IMR-90 (cell line): ENCODE measurements around the gene PAXIP1. TPM values are rescaled to one million over a fixed set of nuclear protein-coding genes. Genes with fewer than 3 reads are reported as not detected.
A peak's percentile ranks its signal among the peaks of the same experiment; 100 is the strongest.

Source experiments
- ATAC-seq: fragments of 200-7000 bp; cut with Tn5 transposase; 2 replicates; pipeline ENCODE4 v1.9.1; 2020; ENCODE audit warnings: low read depth, mild to moderate bottlenecking, moderate library complexity
- BruUV-seq: library from RNA; stranded (reverse); fragments of 400-500 nt; replicated peaks from 2 replicates; lab custom pipeline; 2021; lab: Mats Ljungman, UMichigan
- CTCF ChIA-PET: fragments of 300-600 bp; formaldehyde crosslinking; extraction: SDS; loops from one replicate; lab custom pipeline; 2021; ENCODE audit warnings: antibody characterized with exemption; lab: Yijun Ruan, JAX
- POLR2A ChIA-PET: fragments of 300-600 bp; sonication (Branson Sonifier 250); formaldehyde crosslinking; loops from one replicate; lab custom pipeline; 2022; ENCODE audit warnings: antibody characterized with exemption; ENCODE audit not compliant: unreplicated experiment; lab: Charles Lee
- DNase-seq: peaks from one replicate; pipeline ENCODE4 v3.0.0; 2013
- H2AFZ ChIP-seq: replicated peaks from 2 replicates; pipeline ENCODE3; 2013; ENCODE audit warnings: low read length, mild to moderate bottlenecking; ENCODE audit not compliant: poor library complexity
- H2AK5ac ChIP-seq: 2 replicates; pipeline ENCODE4 v1.6.1; 2013; ENCODE audit warnings: low read depth, low read length, inconsistent platforms
- H2AK9ac ChIP-seq: replicated peaks from 2 replicates; pipeline ENCODE3; 2013; ENCODE audit warnings: mild to moderate bottlenecking, low read depth, low read length, moderate library complexity; ENCODE audit not compliant: poor library complexity
- H2BK120ac ChIP-seq: 2 replicates; pipeline ENCODE4 v1.6.1; 2013; ENCODE audit warnings: low read depth, low read length, inconsistent platforms
- H2BK15ac ChIP-seq: 3 replicates; pipeline ENCODE4 v1.6.1; 2013; ENCODE audit warnings: low read depth, low read length, inconsistent platforms
- H2BK20ac ChIP-seq: 2 replicates; pipeline ENCODE4 v1.6.1; 2013; ENCODE audit warnings: low read depth, mild to moderate bottlenecking, inconsistent platforms, low read length, moderate library complexity
- H2BK5ac ChIP-seq: 2 replicates; pipeline ENCODE4 v1.6.1; 2013; ENCODE audit warnings: mild to moderate bottlenecking, low read depth, low read length, inconsistent platforms; ENCODE audit not compliant: poor library complexity, severe bottlenecking
- H3K14ac ChIP-seq: replicated peaks from 2 replicates; pipeline ENCODE4 v1.6.1; 2013; ENCODE audit warnings: low read depth, low read length, inconsistent platforms
- H3K18ac ChIP-seq: 2 replicates; pipeline ENCODE4 v1.6.1; 2013; ENCODE audit warnings: low read depth, low read length, control low read depth
- H3K23ac ChIP-seq: 2 replicates; pipeline ENCODE4 v1.6.1; 2013; ENCODE audit warnings: low read depth, low read length, inconsistent platforms
- H3K27ac ChIP-seq: 2 replicates; pipeline ENCODE4 v1.5.1; 2013; ENCODE audit warnings: mild to moderate bottlenecking, control low read depth, low read length; ENCODE audit not compliant: insufficient read depth
- H3K27me3 ChIP-seq: 2 replicates; pipeline ENCODE4 v1.6.1; 2013; ENCODE audit warnings: low read length; ENCODE audit not compliant: control insufficient read depth, insufficient read depth
- H3K36me3 ChIP-seq: 2 replicates; pipeline ENCODE4 v1.6.1; 2013; ENCODE audit warnings: low read length, mixed read lengths; ENCODE audit not compliant: control insufficient read depth, insufficient read depth
- H3K4ac ChIP-seq: 2 replicates; pipeline ENCODE4 v1.6.1; 2013; ENCODE audit warnings: low read depth, low read length, inconsistent platforms
- H3K4me1 ChIP-seq: 2 replicates; pipeline ENCODE4 v1.6.1; 2013; ENCODE audit warnings: low read length, mixed read lengths; ENCODE audit not compliant: control insufficient read depth, insufficient read depth
- H3K4me2 ChIP-seq: 2 replicates; pipeline ENCODE4 v1.6.1; 2013; ENCODE audit warnings: low read depth, mild to moderate bottlenecking, control low read depth, low read length, moderate library complexity
- H3K4me3 ChIP-seq: 2 replicates; pipeline ENCODE4 v1.5.1; 2013; ENCODE audit warnings: low read depth, mild to moderate bottlenecking, control low read depth, low read length, moderate library complexity; ENCODE audit not compliant: insufficient read depth
- H3K56ac ChIP-seq: 2 replicates; pipeline ENCODE4 v1.6.1; 2013; ENCODE audit warnings: low read length, inconsistent platforms; ENCODE audit not compliant: insufficient read depth; ENCODE audit errors: extremely low read depth
- H3K79me1 ChIP-seq, 2 experiments: 2 replicates each; pipeline ENCODE4 v1.6.1; 2013; ENCODE audit warnings: low read length in 2 of 2, inconsistent platforms in 1 of 2, low read depth in 1 of 2
- H3K9ac ChIP-seq: 2 replicates; pipeline ENCODE4 v1.6.1; 2013; ENCODE audit warnings: low read depth, low read length, control low read depth
- H3K9me1 ChIP-seq: 2 replicates; pipeline ENCODE4 v1.6.1; 2013; ENCODE audit warnings: low read length, inconsistent platforms; ENCODE audit not compliant: insufficient read depth
- H3K9me3 ChIP-seq: 2 replicates; pipeline ENCODE4 v1.6.1; 2013; ENCODE audit warnings: low read length; ENCODE audit not compliant: control insufficient read depth, insufficient read depth
- H4K20me1 ChIP-seq: 2 replicates; pipeline ENCODE4 v1.6.1; 2013; ENCODE audit warnings: low read length, inconsistent platforms; ENCODE audit not compliant: insufficient read depth
- H4K5ac ChIP-seq: 2 replicates; pipeline ENCODE4 v1.6.1; 2013; ENCODE audit warnings: mild to moderate bottlenecking, low read depth, low read length, control low read depth
- H4K8ac ChIP-seq, 2 experiments: 2 replicates each; pipeline ENCODE4 v1.6.1; 2013; ENCODE audit warnings: low read depth in 2 of 2, low read length in 2 of 2, control low read depth in 1 of 2, inconsistent platforms in 1 of 2
- H4K91ac ChIP-seq: 2 replicates; pipeline ENCODE4 v1.6.1; 2013; ENCODE audit warnings: low read depth, low read length, inconsistent platforms; ENCODE audit not compliant: insufficient read depth
- CEBPB ChIP-seq: IDR thresholded peaks from 2 replicates; pipeline ENCODE4 v1.6.1; 2012; ENCODE audit warnings: low read depth, low read length, improper control_type of control experiment
- RAD21 ChIP-seq: IDR thresholded peaks from 2 replicates; pipeline ENCODE4 v1.6.1; 2012; ENCODE audit warnings: low read length, improper control_type of control experiment
- RCOR1 ChIP-seq: IDR thresholded peaks from 2 replicates; pipeline ENCODE4 v1.6.1; 2012; ENCODE audit warnings: mild to moderate bottlenecking, low read length, improper control_type of control experiment; ENCODE audit not compliant: insufficient replicate concordance
- RFX5 ChIP-seq: IDR thresholded peaks from 2 replicates; pipeline ENCODE4 v1.8.0; 2012; ENCODE audit warnings: low read depth, mild to moderate bottlenecking, low read length, moderate library complexity
- WGBS, 2 experiments: methylation state at CpG; one replicate each; pipeline versions ENCODE4 v1.1.5 to v1.1.7; 2013; ENCODE audit warnings: missing lambda C conversion rate in 2 of 2; ENCODE audit not compliant: insufficient read length in 1 of 2; ENCODE audit errors: extremely low coverage in 2 of 2; 5-methylcytosine and 5-hydroxymethylcytosine counted together
- dilution Hi-C: fragments of 300-500 bp; cut with HindIII; formaldehyde crosslinking; loops from one replicate; pipeline ENCODE4 v1.14.3; 2018; ENCODE audit warnings: low sequenced_read_pairs; ENCODE audit not compliant: unreplicated experiment
- in situ Hi-C: fragments of 300-500 bp; cut with MboI; formaldehyde crosslinking; loops from 3 replicates; pipeline ENCODE4 v1.14.3; 2019; ENCODE audit warnings: low sequenced_read_pairs, inconsistent platforms, mixed read lengths
- intact Hi-C: fragments of 100-400 bp; cut with micrococcal nuclease; formaldehyde crosslinking; loops from 2 replicates; pipeline ENCODE4 v1.10.0; 2022
- polyA plus RNA-seq, 3 experiments: library from polyadenylated mRNA; depleted of rRNA; stranded (reverse); fragments of >200 nt; gene quantifications; 2 replicates each; pipeline ENCODE4 v1.2.3, GENCODE V29; 2012; ENCODE audit warnings: low replicate concordance in 1 of 3
- total RNA-seq: library from RNA; depleted of rRNA; stranded (reverse); fragments of >200 nt; gene quantifications from 2 replicates; pipeline ENCODE4 v1.2.3, GENCODE V29; 2012
- TF ChIP-seq, protein P1 (sequence below): fragments of 150-350 bp; IDR thresholded peaks from 2 replicates; pipeline ENCODE4 v1.6.1; 2017; ENCODE audit warnings: mild to moderate bottlenecking, antibody characterized with exemption, low read length, low read depth

PAXIP1 gene
- total and polyA plus RNA-seq, 2 of the 4 experiments (the other 2 are of a cell fraction): 7.3 to 8.7 TPM

DNA sequence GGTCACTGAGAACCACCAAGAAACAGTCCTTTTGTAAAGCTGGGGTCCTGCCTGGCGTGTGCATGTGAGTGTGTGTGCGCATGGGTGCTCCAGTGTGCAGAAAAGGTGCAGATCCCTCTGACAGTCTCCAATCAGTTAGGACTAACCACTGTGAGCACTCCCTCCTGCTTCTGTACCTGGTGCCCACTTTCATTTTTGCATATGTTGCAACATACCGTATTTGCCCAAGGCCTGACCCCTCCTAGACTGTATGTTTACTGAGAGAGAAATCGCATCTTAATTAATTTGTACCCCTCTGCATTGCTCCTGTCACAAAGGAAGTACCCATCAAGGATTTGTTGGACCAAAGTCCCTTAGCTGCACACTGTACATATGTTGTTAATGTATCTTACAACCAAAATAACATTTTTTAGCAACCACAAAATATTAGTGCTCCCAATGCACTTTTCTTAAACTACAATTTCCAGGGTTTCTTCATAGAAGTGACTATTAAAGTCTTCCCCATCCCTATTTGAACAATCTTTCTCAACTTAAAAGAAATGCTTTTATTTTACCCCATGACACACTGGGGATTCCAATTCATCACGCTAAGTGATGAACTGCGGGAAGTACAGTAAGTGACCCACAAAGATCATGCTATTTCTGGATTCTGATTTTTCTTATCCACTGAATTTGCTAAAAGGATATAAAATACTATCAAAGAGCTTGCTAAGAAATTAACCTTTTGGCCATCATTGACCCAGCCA lies 16.6 kb downstream of the PAXIP1 start:
- POLR2A ChIA-PET: no interaction called here
- Histone ChIP-seq H3K14ac (no peak overlapping the region), H2AFZ (no peak overlapping the region), H2AK9ac (no peak overlapping the region), H3K9ac (no peak overlapping the region), H3K27ac (no peak overlapping the region), H2BK15ac (no peak overlapping the region), H3K79me1 (peaks cover 6 to 7% of the 10 kb centered on the region in 2 experiments; a peak in 3 of 4 replicates), H3K23ac (no peak overlapping the region), H4K20me1 (no peaks in the 10 kb centered on the region), H3K56ac (no peak overlapping the region), H3K27me3 (no peaks in the 10 kb centered on the region), H3K9me1 (peaks cover 6% of the 10 kb centered on the region; the same call in 1 of the 2 replicates), H4K5ac (no peak overlapping the region), H3K4me2 (no peak overlapping the region), H3K18ac (no peak overlapping the region), H3K9me3 (no peaks in the 10 kb centered on the region), H2BK120ac (no peak overlapping the region), H2AK5ac (no peak overlapping the region), H3K4ac (no peak overlapping the region), H3K36me3 (peaks cover 14% of the 10 kb centered on the region), H4K91ac (no peak overlapping the region), H2BK5ac (no peak overlapping the region), H4K8ac (no peak overlapping the region), H3K4me3 (no peak overlapping the region), H2BK20ac (no peak overlapping the region), H3K4me1 (no peaks in the 10 kb centered on the region)
- TF ChIP-seq CEBPB (0 out of 2 replicates have a peak, but pooled peaks have one; percentile 7), RFX5 (no peak), RAD21 (no peak), RCOR1 (no peak)
- TF ChIP-seq, protein P1, sequence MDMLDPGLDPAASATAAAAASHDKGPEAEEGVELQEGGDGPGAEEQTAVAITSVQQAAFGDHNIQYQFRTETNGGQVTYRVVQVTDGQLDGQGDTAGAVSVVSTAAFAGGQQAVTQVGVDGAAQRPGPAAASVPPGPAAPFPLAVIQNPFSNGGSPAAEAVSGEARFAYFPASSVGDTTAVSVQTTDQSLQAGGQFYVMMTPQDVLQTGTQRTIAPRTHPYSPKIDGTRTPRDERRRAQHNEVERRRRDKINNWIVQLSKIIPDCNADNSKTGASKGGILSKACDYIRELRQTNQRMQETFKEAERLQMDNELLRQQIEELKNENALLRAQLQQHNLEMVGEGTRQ: no peak
- WGBS, 2 experiments: no CpG with 5 or more reads among the region's 6 CpGs
- DNase-seq (no peak), ATAC-seq (no peak)
- dilution Hi-C loops: no loop called here
- CTCF ChIA-PET: no interaction called here
- BruUV-seq: no TSS peak
- intact Hi-C loops: no loop called here
- in situ Hi-C loops: no loop called here
